ENCODE measurements around the gene MYO9B. TPM values are rescaled to one million over a fixed set of nuclear protein-coding genes. Genes with fewer than 3 reads are reported as not detected.

Gene MYO9B
- total RNA-seq, 6 experiments from 2014 or later, result 25.4 to 38.7 (median 36.0) TPM

DNA sequence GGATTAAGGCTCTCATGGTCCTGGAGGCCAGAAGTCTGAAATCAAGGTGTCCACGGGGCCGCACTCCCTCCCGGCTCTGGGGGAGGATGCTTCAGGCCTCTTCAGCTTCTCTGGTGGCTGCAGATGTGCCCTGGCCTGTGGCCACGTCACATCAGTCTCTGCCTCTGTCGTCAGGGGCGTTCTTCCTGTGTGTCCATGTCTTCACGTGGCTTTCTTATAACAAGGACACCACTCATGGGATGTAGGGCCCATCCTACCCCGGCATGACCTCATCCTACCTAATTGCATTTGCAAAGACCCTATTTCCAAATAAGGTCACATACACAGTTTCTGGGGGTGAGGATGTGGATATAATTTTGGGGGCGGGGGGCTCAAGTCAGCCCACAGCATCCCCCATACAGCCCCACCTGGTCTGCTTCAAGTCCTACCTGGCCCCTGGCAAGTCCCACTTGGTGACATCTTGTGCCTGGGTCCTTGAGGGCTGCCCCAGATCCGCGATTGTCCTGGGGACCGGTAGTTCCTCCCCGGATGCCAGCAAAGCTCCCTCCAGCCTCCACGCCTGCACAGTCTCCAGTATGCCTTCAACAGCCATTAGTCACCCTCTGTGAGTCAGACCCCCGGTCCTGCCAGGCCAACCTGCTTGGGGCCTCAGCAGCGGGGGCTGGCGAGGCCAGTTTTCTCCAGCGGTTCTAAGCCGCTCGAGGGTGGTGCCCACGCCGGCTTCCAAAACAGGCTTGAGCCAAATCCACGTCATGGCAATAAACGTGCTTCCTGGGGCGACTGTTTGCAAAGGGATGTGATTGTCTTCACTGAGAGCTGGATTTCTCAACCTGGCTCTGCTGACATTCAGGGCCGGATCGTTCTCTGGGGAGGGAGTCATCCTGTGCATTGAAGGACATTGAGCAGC is 32.2 kb downstream of the MYO9B start:
- ATAC-seq, result peak; percentile 5 to 67 (median 30)
- Histone ChIP-seq H3K9me3 (no peaks in the 10 kb centered on the region), H3K4me1 (peaks cover 0 to 26% (median 10%) of the 10 kb centered on the region in 4 donors), H3K27me3 (no peaks in the 10 kb centered on the region), H3K27ac (peak overlapping the region in 2 of 3 donors; percentile 37 to 44), H3K4me3 (no peak overlapping the region), H3K36me3 (peaks cover 0 to 5% (median 0%) of the 10 kb centered on the region in 4 donors)
- WGBS (ENCODE audit: insufficient coverage, low coverage, low lambda C conversion rate, missing lambda C conversion rate), result 54% methylated on average over 8 of the region's 27 CpGs
- intact Hi-C loops (cut with DNase I), result no loop called here
- TF ChIP-seq, protein P1, sequence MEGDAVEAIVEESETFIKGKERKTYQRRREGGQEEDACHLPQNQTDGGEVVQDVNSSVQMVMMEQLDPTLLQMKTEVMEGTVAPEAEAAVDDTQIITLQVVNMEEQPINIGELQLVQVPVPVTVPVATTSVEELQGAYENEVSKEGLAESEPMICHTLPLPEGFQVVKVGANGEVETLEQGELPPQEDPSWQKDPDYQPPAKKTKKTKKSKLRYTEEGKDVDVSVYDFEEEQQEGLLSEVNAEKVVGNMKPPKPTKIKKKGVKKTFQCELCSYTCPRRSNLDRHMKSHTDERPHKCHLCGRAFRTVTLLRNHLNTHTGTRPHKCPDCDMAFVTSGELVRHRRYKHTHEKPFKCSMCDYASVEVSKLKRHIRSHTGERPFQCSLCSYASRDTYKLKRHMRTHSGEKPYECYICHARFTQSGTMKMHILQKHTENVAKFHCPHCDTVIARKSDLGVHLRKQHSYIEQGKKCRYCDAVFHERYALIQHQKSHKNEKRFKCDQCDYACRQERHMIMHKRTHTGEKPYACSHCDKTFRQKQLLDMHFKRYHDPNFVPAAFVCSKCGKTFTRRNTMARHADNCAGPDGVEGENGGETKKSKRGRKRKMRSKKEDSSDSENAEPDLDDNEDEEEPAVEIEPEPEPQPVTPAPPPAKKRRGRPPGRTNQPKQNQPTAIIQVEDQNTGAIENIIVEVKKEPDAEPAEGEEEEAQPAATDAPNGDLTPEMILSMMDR (IDR thresholded peaks at IDR 0.05), result no peak
- peak; percentile 17 for TF ChIP-seq POLR2A (IDR thresholded peaks at IDR 0.05)
- DNase-seq, result peak; percentile 53 to 70 (median 70)

GRCh38 chr19:17108453-17108784 is 32.8 kb downstream of the MYO9B start:
- H3K27me3 ChIP-seq, result no peaks in the 10 kb centered on the region
- WGBS (ENCODE audit: insufficient coverage, low coverage, low lambda C conversion rate, missing lambda C conversion rate), result 92% methylated on average over 2 of the region's 4 CpGs
- peaks cover 0 to 5% (median 0%) of the 10 kb centered on the region in 4 donors for H3K36me3 ChIP-seq
- ATAC-seq (no peak), DNase-seq (no peak)
- TF ChIP-seq POLR2A (IDR thresholded peaks at IDR 0.05), result no peak
- TF ChIP-seq, protein P1 (IDR thresholded peaks at IDR 0.05), result no peak
- intact Hi-C loops (cut with DNase I), result no loop called here
- H3K9me3 ChIP-seq, result no peaks in the 10 kb centered on the region
- H3K27ac ChIP-seq, result peak overlapping the region in 2 of 3 donors; percentile 16 to 37
- peaks cover 0 to 32% (median 13%) of the 10 kb centered on the region in 4 donors for H3K4me1 ChIP-seq
- H3K4me3 ChIP-seq, result no peak overlapping the region

GRCh38 chr19:17109300-17109699 is 33.7 kb downstream of the MYO9B start:
- H3K36me3 ChIP-seq, result peaks cover 0 to 5% (median 0%) of the 10 kb centered on the region in 4 donors

DNA sequence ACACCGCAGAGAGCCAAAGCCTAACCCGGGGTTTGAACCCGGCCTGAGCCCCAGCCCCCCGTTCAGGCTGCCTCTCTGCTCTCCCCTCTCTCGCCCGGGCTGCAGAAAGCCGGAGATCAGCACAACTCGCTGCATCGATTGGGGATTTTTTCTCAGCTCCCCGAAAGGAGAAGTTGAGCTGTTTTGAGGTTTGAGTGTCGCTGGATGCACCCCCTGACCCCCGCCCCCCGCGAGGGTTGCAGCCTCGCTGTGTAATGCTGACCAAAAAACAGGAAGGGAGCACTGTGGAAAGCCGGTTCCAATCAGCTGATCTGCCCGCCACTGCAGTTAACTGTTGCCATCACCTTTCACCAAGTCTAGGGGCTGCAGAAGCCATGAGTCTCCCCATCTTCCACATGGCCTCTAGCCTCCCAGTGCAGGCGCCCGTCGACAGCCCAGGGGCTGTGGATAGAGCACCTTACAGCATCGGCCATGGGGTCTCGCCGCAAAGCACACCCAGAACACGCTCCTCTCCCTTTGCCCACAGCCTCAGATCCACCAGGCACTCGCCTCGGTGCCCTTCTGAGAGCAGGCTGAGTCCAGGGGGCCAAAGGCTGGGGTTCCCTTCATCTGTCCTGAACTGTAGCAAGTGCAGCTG is 34.5 kb downstream of the MYO9B start:
- no peak overlapping the region for H3K4me3 ChIP-seq

More at GRCh38 chr19:17109300-17109699, 33.7 kb downstream of the MYO9B start:
- 85% methylated on average over 7 of the region's 9 CpGs for WGBS (ENCODE audit: insufficient coverage, low coverage, low lambda C conversion rate, missing lambda C conversion rate)
- peaks cover 0 to 40% (median 15%) of the 10 kb centered on the region in 4 donors for H3K4me1 ChIP-seq
- H3K9me3 ChIP-seq, result no peaks in the 10 kb centered on the region
- no peak for TF ChIP-seq POLR2A (IDR thresholded peaks at IDR 0.05)
- TF ChIP-seq, protein P1 (IDR thresholded peaks at IDR 0.05), result no peak
- DNase-seq, result no peak
- ATAC-seq, result no peak
- H3K27me3 ChIP-seq, result no peaks in the 10 kb centered on the region
- intact Hi-C loops (cut with DNase I), result no loop called here
- H3K27ac ChIP-seq, result peak overlapping the region in 2 of 3 donors; percentile 51 to 60
- H3K4me3 ChIP-seq, result no peak overlapping the region

More for the DNA sequence above, 34.5 kb downstream of the MYO9B start:
- Histone ChIP-seq H3K9me3 (no peaks in the 10 kb centered on the region), H3K27me3 (no peaks in the 10 kb centered on the region), H3K27ac (peak overlapping the region in 2 of 3 donors; percentile 60 to 63), H3K36me3 (no peaks in the 10 kb centered on the region), H3K4me1 (peaks cover 0 to 44% (median 15%) of the 10 kb centered on the region in 4 donors)
- intact Hi-C loops (cut with DNase I), result no loop called here
- TF ChIP-seq, protein P1 (IDR thresholded peaks at IDR 0.05), result no peak
- TF ChIP-seq POLR2A (IDR thresholded peaks at IDR 0.05), result no peak
- DNase-seq (peak; percentile 65 to 80 (median 72)), ATAC-seq (peak in 3 of 4 donors; percentile 6 to 18 (median 8))
- WGBS (ENCODE audit: insufficient coverage, low coverage, low lambda C conversion rate, missing lambda C conversion rate), result 53% methylated on average over 10 of the region's 26 CpGs

Measured in right lobe of liver (tissue), 6 donors.